Hematopoietic multipotent progenitor cell treated with erythropoietin and hydrocortisone succinate and interleukin-3 and kit ligand, for 4 days (in vitro differentiated cells): Measurements from ENCODE around the gene IRAK1.

ENCODE experiments used
- DNase-seq: peaks from one replicate; pipeline ENCODE4 v3.0.0-alpha.2; 2015

The IRAK1 gene

DNA sequence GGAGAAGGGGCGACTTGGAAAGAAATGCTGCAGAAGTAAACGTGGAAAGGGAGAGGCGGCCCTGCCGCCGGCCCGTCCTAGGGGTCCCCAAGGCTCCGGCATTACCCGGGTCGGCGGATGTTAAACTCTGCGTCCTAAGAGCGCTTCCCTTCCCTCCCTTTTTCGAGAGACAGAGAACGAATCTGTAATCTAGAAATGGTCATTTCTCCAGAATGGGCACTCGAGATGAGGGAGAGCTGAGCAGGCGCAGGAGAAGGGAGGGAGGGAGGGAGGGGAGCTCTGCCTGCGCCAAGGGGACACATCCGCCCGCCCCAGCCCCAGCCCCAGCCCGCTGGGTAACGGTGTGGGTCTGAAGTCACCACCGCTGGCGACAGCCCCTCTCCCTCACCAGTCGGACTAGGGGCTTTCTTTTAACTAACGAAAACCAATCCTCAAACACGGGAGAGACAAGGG lies 49.8 kb downstream of the IRAK1 start:
- DNase-seq, result no peak

DNA sequence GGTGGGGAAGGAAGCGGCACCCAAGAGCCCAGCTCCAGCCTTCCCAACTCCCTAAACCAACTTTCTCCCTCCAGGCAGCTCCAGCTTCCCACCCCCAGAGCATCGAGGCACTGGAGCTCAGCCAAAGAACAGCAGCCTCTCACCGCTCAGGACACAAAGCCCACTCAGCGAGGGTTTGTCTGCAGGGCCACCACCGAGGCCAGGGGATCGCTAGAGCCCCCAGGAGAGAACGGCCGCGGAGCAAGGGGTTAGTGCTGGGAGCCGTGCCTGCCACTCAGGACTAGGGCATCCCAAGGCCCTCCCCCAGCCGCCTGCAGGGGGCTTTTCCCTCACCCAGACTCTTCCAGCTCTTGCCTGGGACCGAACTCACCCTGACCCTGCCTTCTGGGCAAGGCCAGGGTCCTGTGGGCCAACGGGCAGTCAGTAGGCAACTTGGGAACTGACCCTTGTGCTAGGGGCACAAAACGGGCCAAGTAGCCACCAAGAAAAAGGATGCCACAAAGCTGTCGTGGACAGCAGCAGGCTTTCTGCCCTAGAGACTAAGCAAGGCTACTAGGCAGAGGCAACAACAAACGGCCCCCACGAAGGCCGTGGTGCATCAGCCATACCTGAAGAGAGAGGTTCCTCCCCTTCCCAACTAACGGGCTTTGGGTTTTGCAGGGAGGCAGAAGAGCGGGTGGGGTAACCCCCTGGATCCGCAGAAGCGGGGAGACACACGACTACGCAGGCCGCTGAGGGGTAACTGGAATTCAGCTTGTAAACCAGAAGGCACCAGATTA lies 50.4 kb downstream of the IRAK1 start:
- DNase-seq, result peak; percentile 26

- DNase-seq, result peak; percentile 71
Observed at GRCh38 chrX:153968754-153969124, 51.0 kb downstream of the IRAK1 start.

GRCh38 chrX:153968255-153968654 lies 51.4 kb downstream of the IRAK1 start:
- DNase-seq, result no peak

GRCh38 chrX:153967536-153968224 lies 52.0 kb downstream of the IRAK1 start:
- peak; percentile 41 for DNase-seq

DNA sequence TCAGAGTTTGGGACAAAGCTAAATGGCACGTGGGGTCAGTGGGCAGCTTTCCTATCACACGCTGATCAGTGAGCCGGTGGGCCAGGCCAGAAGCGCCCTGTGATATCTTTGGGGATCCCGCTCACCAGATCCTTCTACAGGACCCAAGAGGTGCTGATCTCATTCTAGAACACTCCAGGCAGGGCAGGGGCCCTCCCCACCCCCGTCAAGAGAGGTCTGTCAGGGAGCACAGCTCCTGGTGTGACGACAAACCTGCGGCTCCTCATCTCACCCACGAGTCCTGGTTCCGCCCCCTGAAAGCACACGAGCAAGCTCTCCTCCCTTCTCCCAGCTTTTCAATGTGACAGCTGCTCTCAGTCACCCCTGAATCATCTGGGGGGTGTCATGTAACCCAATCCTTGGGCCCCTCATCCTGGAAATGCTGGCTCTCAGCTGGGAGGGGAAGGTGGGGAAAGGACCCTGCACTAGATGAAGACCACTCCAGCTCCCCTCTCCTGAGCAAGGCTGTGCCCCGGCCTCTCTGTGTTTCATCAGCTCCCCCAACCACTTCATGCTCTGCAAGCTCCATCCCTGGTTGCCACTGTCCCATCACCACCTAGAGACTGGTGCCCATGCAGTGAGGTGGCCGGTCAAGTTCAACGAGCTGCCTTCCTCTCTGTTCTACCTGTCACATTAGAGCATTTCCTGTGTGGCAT lies 52.7 kb downstream of the IRAK1 start:
- no peak for DNase-seq

GRCh38 chrX:153966283-153966688 lies 53.4 kb downstream of the IRAK1 start:
- no peak for DNase-seq

- DNase-seq, result no peak
Observed at GRCh38 chrX:153965406-153965805, 54.3 kb downstream of the IRAK1 start.

DNA sequence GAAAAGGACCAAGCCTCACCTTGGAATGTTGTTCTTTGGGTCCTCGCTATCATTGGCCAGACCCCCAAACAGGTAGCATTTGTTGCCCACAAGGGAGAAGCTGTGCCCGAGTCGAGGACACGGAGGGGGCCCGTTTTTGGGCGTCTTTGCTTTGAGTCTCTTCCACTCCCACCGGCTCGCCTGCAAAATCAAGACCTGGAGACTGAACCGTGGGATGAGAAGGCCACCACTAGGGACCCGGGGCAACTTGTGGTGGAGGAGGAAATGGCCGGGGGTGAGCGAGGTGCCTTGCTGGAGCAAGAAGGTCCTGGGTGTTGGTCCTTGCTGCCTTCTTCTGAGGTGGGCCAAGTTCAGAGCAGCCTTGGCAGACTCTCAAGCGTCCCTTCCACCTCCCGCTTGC lies 55.6 kb downstream of the IRAK1 start:
- no peak for DNase-seq

- DNase-seq, result no peak
Observed at GRCh38 chrX:153963546-153963945, 56.2 kb downstream of the IRAK1 start.

DNA sequence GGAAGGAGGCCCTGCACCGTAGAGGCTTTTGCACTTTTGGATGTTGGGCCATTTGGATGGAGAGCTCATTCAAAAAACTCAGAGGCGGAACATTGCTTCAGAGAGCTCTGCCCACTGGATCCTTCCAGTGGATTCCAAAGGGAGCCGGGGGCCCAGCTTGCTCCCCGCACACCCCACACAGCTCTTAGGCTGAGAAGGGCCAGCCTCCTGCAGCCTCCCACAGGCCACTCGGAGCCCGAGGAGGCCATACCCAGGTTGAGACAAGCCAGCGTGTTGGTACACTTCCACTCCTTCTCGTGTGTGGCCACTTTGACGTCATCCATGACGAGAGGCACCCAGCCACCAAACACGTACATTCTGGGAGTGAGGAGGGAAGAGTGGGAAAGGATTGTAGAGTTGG lies 58.4 kb downstream of the IRAK1 start:
- no peak for DNase-seq

- DNase-seq, result no peak
Observed at GRCh38 chrX:153960786-153961185, 58.9 kb downstream of the IRAK1 start.
